IMR-90 (cell line): Measurements from ENCODE around the gene ZBTB11. TPM values are rescaled to one million over a fixed set of nuclear protein-coding genes. Genes with fewer than 3 reads are reported as not detected.

ENCODE experiments used
- ATAC-seq: fragments of 200-7000 bp; cut with Tn5 transposase; 2 replicates; pipeline ENCODE4 v1.9.1; 2020; ENCODE audit warnings: low read depth, mild to moderate bottlenecking, moderate library complexity
- BruUV-seq: library from RNA; stranded (reverse); fragments of 400-500 nt; replicated peaks from 2 replicates; lab custom pipeline; 2021; lab: Mats Ljungman, UMichigan
- CTCF ChIA-PET: fragments of 300-600 bp; formaldehyde crosslinking; extraction: SDS; loops from one replicate; lab custom pipeline; 2021; ENCODE audit warnings: antibody characterized with exemption; lab: Yijun Ruan, JAX
- POLR2A ChIA-PET: fragments of 300-600 bp; sonication (Branson Sonifier 250); formaldehyde crosslinking; loops from one replicate; lab custom pipeline; 2022; ENCODE audit warnings: antibody characterized with exemption; ENCODE audit not compliant: unreplicated experiment; lab: Charles Lee
- DNase-seq: peaks from one replicate; pipeline ENCODE4 v3.0.0; 2013
- H2AFZ ChIP-seq: replicated peaks from 2 replicates; pipeline ENCODE3; 2013; ENCODE audit warnings: low read length, mild to moderate bottlenecking; ENCODE audit not compliant: poor library complexity
- H2AK5ac ChIP-seq: 2 replicates; pipeline ENCODE4 v1.6.1; 2013; ENCODE audit warnings: low read depth, low read length, inconsistent platforms
- H2AK9ac ChIP-seq: replicated peaks from 2 replicates; pipeline ENCODE3; 2013; ENCODE audit warnings: mild to moderate bottlenecking, low read depth, low read length, moderate library complexity; ENCODE audit not compliant: poor library complexity
- H2BK120ac ChIP-seq: 2 replicates; pipeline ENCODE4 v1.6.1; 2013; ENCODE audit warnings: low read depth, low read length, inconsistent platforms
- H2BK15ac ChIP-seq: 3 replicates; pipeline ENCODE4 v1.6.1; 2013; ENCODE audit warnings: low read depth, low read length, inconsistent platforms
- H2BK20ac ChIP-seq: 2 replicates; pipeline ENCODE4 v1.6.1; 2013; ENCODE audit warnings: low read depth, mild to moderate bottlenecking, inconsistent platforms, low read length, moderate library complexity
- H2BK5ac ChIP-seq: 2 replicates; pipeline ENCODE4 v1.6.1; 2013; ENCODE audit warnings: mild to moderate bottlenecking, low read depth, low read length, inconsistent platforms; ENCODE audit not compliant: poor library complexity, severe bottlenecking
- H3K14ac ChIP-seq: replicated peaks from 2 replicates; pipeline ENCODE4 v1.6.1; 2013; ENCODE audit warnings: low read depth, low read length, inconsistent platforms
- H3K18ac ChIP-seq: 2 replicates; pipeline ENCODE4 v1.6.1; 2013; ENCODE audit warnings: low read depth, low read length, control low read depth
- H3K23ac ChIP-seq: 2 replicates; pipeline ENCODE4 v1.6.1; 2013; ENCODE audit warnings: low read depth, low read length, inconsistent platforms
- H3K27ac ChIP-seq: 2 replicates; pipeline ENCODE4 v1.5.1; 2013; ENCODE audit warnings: mild to moderate bottlenecking, control low read depth, low read length; ENCODE audit not compliant: insufficient read depth
- H3K27me3 ChIP-seq: 2 replicates; pipeline ENCODE4 v1.6.1; 2013; ENCODE audit warnings: low read length; ENCODE audit not compliant: control insufficient read depth, insufficient read depth
- H3K36me3 ChIP-seq: 2 replicates; pipeline ENCODE4 v1.6.1; 2013; ENCODE audit warnings: low read length, mixed read lengths; ENCODE audit not compliant: control insufficient read depth, insufficient read depth
- H3K4ac ChIP-seq: 2 replicates; pipeline ENCODE4 v1.6.1; 2013; ENCODE audit warnings: low read depth, low read length, inconsistent platforms
- H3K4me1 ChIP-seq: 2 replicates; pipeline ENCODE4 v1.6.1; 2013; ENCODE audit warnings: low read length, mixed read lengths; ENCODE audit not compliant: control insufficient read depth, insufficient read depth
- H3K4me2 ChIP-seq: 2 replicates; pipeline ENCODE4 v1.6.1; 2013; ENCODE audit warnings: low read depth, mild to moderate bottlenecking, control low read depth, low read length, moderate library complexity
- H3K4me3 ChIP-seq: 2 replicates; pipeline ENCODE4 v1.5.1; 2013; ENCODE audit warnings: low read depth, mild to moderate bottlenecking, control low read depth, low read length, moderate library complexity; ENCODE audit not compliant: insufficient read depth
- H3K56ac ChIP-seq: 2 replicates; pipeline ENCODE4 v1.6.1; 2013; ENCODE audit warnings: low read length, inconsistent platforms; ENCODE audit not compliant: insufficient read depth; ENCODE audit errors: extremely low read depth
- H3K79me1 ChIP-seq, 2 experiments: 2 replicates each; pipeline ENCODE4 v1.6.1; 2013; ENCODE audit warnings: low read length in 2 of 2, inconsistent platforms in 1 of 2, low read depth in 1 of 2
- H3K9ac ChIP-seq: 2 replicates; pipeline ENCODE4 v1.6.1; 2013; ENCODE audit warnings: low read depth, low read length, control low read depth
- H3K9me1 ChIP-seq: 2 replicates; pipeline ENCODE4 v1.6.1; 2013; ENCODE audit warnings: low read length, inconsistent platforms; ENCODE audit not compliant: insufficient read depth
- H3K9me3 ChIP-seq: 2 replicates; pipeline ENCODE4 v1.6.1; 2013; ENCODE audit warnings: low read length; ENCODE audit not compliant: control insufficient read depth, insufficient read depth
- H4K20me1 ChIP-seq: 2 replicates; pipeline ENCODE4 v1.6.1; 2013; ENCODE audit warnings: low read length, inconsistent platforms; ENCODE audit not compliant: insufficient read depth
- H4K5ac ChIP-seq: 2 replicates; pipeline ENCODE4 v1.6.1; 2013; ENCODE audit warnings: mild to moderate bottlenecking, low read depth, low read length, control low read depth
- H4K8ac ChIP-seq, 2 experiments: 2 replicates each; pipeline ENCODE4 v1.6.1; 2013; ENCODE audit warnings: low read depth in 2 of 2, low read length in 2 of 2, control low read depth in 1 of 2, inconsistent platforms in 1 of 2
- H4K91ac ChIP-seq: 2 replicates; pipeline ENCODE4 v1.6.1; 2013; ENCODE audit warnings: low read depth, low read length, inconsistent platforms; ENCODE audit not compliant: insufficient read depth
- BHLHE40 ChIP-seq: fragments of 150-350 bp; IDR thresholded peaks from 2 replicates; pipeline ENCODE4 v1.6.1; 2016; ENCODE audit warnings: mild to moderate bottlenecking, low read depth, low read length
- FOS ChIP-seq: fragments of 150-350 bp; IDR thresholded peaks from 2 replicates; pipeline ENCODE4 v1.6.1; 2016; ENCODE audit warnings: low read depth, low read length
- MXI1 ChIP-seq: IDR thresholded peaks from 2 replicates; pipeline ENCODE4 v1.6.1; 2012; ENCODE audit warnings: low read depth, mild to moderate bottlenecking, low read length, moderate library complexity, borderline replicate concordance
- NFE2L2 ChIP-seq: fragments of 150-350 bp; IDR thresholded peaks from 2 replicates; pipeline ENCODE4 v1.6.1; 2016; ENCODE audit warnings: low read depth, mild to moderate bottlenecking, low read length
- POLR2A ChIP-seq: IDR thresholded peaks from 2 replicates; pipeline ENCODE4 v1.6.1; 2012; ENCODE audit warnings: mild to moderate bottlenecking, low read depth, low read length
- WGBS, 2 experiments: methylation state at CpG; one replicate each; pipeline versions ENCODE4 v1.1.5 to v1.1.7; 2013; ENCODE audit warnings: missing lambda C conversion rate in 2 of 2; ENCODE audit not compliant: insufficient read length in 1 of 2; ENCODE audit errors: extremely low coverage in 2 of 2; 5-methylcytosine and 5-hydroxymethylcytosine counted together
- dilution Hi-C: fragments of 300-500 bp; cut with HindIII; formaldehyde crosslinking; loops from one replicate; pipeline ENCODE4 v1.14.3; 2018; ENCODE audit warnings: low sequenced_read_pairs; ENCODE audit not compliant: unreplicated experiment
- in situ Hi-C: fragments of 300-500 bp; cut with MboI; formaldehyde crosslinking; loops from 3 replicates; pipeline ENCODE4 v1.14.3; 2019; ENCODE audit warnings: low sequenced_read_pairs, inconsistent platforms, mixed read lengths
- intact Hi-C: fragments of 100-400 bp; cut with micrococcal nuclease; formaldehyde crosslinking; loops from 2 replicates; pipeline ENCODE4 v1.10.0; 2022
- polyA plus RNA-seq, 3 experiments: library from polyadenylated mRNA; depleted of rRNA; stranded (reverse); fragments of >200 nt; gene quantifications; 2 replicates each; pipeline ENCODE4 v1.2.3, GENCODE V29; 2012; ENCODE audit warnings: low replicate concordance in 1 of 3
- total RNA-seq: library from RNA; depleted of rRNA; stranded (reverse); fragments of >200 nt; gene quantifications from 2 replicates; pipeline ENCODE4 v1.2.3, GENCODE V29; 2012
- TF ChIP-seq, protein P1 (sequence below): conservative IDR thresholded peaks from 2 replicates; pipeline ENCODE4 v1.5.1; 2012; ENCODE audit warnings: mild to moderate bottlenecking, low read depth, low read length, improper control_type of control experiment

The ZBTB11 gene
- total and polyA plus RNA-seq, 2 of the 4 experiments (the other 2 are of a cell fraction) = 6.0 to 17.2 TPM

DNA sequence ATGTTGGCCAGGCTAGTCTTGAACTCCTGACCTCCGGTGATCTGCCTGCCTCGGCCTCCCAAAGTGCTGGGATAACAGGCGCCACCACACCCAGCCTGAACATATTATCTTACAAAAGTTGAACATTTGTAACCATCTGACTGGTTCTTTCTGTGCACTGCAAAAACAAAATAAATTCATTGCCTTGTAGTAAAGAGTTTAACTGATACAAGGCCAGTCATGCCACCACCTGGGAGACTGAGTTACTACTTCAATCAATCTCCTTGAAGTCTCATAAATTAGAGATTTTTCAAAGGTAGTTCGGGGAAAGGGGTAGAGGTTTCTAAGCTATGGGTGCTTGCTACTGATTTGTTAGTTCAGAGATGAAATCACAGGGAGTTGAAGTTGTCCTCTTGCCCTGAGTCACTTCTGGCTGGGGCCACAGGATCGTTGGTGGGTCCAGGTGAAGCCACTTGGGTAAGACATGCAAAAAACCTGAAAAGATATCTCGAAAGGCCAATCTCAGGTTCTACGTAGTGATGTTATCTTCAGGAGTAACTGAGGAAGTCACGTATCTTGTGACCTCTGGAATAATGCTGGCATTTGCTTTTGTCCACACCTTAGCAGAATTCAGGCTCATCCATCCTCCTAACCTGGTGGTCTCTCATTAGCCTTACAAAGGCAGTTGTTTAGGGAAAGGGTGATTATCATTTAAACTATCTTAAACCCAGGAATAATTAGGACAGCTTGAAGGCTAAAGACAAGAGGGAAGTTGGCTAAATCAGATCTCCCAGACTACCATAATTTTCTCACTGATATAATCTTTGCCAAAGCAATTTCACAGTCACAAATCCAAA lies 33.7 kb downstream of the ZBTB11 start:
- ChIA-PET CTCF (no interaction called here), POLR2A (no interaction called here)
- no peak overlapping the region for H3K18ac ChIP-seq
- no peaks in the 10 kb centered on the region for H4K20me1 ChIP-seq
- peaks cover 9% of the 10 kb centered on the region for H3K9me1 ChIP-seq
- no peak overlapping the region for H3K23ac ChIP-seq
- no peak overlapping the region for H4K8ac ChIP-seq
- H2BK120ac ChIP-seq = no peak overlapping the region
- dilution Hi-C loops (no loop called here), intact Hi-C loops (no loop called here), in situ Hi-C loops (no loop called here)
- WGBS, 2 experiments = no CpG with 5 or more reads among the region's 8 CpGs
- no peak overlapping the region for H2AK9ac ChIP-seq
- no peak overlapping the region for H3K4ac ChIP-seq
- no peak overlapping the region for H3K27ac ChIP-seq
- H3K36me3 ChIP-seq = no peaks in the 10 kb centered on the region
- no peak overlapping the region for H3K56ac ChIP-seq
- no peak overlapping the region for H3K4me3 ChIP-seq
- H3K79me1 ChIP-seq = no peaks in the 10 kb centered on the region
- H3K27me3 ChIP-seq = no peaks in the 10 kb centered on the region
- H3K4me2 ChIP-seq = no peak overlapping the region
- TF ChIP-seq FOS (no peak), MXI1 (no peak), POLR2A (no peak), BHLHE40 (no peak), NFE2L2 (no peak)
- TF ChIP-seq, protein P1, sequence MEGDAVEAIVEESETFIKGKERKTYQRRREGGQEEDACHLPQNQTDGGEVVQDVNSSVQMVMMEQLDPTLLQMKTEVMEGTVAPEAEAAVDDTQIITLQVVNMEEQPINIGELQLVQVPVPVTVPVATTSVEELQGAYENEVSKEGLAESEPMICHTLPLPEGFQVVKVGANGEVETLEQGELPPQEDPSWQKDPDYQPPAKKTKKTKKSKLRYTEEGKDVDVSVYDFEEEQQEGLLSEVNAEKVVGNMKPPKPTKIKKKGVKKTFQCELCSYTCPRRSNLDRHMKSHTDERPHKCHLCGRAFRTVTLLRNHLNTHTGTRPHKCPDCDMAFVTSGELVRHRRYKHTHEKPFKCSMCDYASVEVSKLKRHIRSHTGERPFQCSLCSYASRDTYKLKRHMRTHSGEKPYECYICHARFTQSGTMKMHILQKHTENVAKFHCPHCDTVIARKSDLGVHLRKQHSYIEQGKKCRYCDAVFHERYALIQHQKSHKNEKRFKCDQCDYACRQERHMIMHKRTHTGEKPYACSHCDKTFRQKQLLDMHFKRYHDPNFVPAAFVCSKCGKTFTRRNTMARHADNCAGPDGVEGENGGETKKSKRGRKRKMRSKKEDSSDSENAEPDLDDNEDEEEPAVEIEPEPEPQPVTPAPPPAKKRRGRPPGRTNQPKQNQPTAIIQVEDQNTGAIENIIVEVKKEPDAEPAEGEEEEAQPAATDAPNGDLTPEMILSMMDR = no peak
- no peak overlapping the region; the same call in 2 of the 3 replicates for H2BK15ac ChIP-seq
- H4K91ac ChIP-seq = no peak overlapping the region
- H2AFZ ChIP-seq = no peak overlapping the region
- BruUV-seq = no TSS peak
- H2BK20ac ChIP-seq = no peak overlapping the region
- H3K4me1 ChIP-seq = 0 out of 2 replicates have a peak, but pooled peaks cover 1% of the 10 kb centered on the region
- H3K9ac ChIP-seq = no peak overlapping the region
- no peaks in the 10 kb centered on the region for H3K9me3 ChIP-seq
- no peak overlapping the region for H2AK5ac ChIP-seq
- H2BK5ac ChIP-seq = no peak overlapping the region
- DNase-seq = no peak
- H3K14ac ChIP-seq = no peak overlapping the region
- no peak for ATAC-seq
- no peak overlapping the region for H4K5ac ChIP-seq
